Measurements from ENCODE around the gene SNTA1. TPM values are rescaled to one million over a fixed set of nuclear protein-coding genes. Genes with fewer than 3 reads are reported as not detected.
A peak's percentile ranks its signal among the peaks of the same experiment; 100 is the strongest.
"Not testable (repeated sequence)": the region's sequence is repeated elsewhere in the genome, so short reads cannot be mapped to it uniquely, and the experiment has no call there.

The SNTA1 gene
- total RNA-seq, 4 donors from 2014 or later = 12.3 to 27.6 (median 20.6) TPM

GRCh38 chr20:33441142-33441955 lies 2.2 kb downstream of the SNTA1 start:
- H3K27me3 ChIP-seq = no peaks in the 10 kb centered on the region
- H3K36me3 ChIP-seq = no peaks in the 10 kb centered on the region
- peaks cover 0 to 5% of the 10 kb centered on the region in 2 donors for H3K4me1 ChIP-seq
- TF ChIP-seq, protein P1, sequence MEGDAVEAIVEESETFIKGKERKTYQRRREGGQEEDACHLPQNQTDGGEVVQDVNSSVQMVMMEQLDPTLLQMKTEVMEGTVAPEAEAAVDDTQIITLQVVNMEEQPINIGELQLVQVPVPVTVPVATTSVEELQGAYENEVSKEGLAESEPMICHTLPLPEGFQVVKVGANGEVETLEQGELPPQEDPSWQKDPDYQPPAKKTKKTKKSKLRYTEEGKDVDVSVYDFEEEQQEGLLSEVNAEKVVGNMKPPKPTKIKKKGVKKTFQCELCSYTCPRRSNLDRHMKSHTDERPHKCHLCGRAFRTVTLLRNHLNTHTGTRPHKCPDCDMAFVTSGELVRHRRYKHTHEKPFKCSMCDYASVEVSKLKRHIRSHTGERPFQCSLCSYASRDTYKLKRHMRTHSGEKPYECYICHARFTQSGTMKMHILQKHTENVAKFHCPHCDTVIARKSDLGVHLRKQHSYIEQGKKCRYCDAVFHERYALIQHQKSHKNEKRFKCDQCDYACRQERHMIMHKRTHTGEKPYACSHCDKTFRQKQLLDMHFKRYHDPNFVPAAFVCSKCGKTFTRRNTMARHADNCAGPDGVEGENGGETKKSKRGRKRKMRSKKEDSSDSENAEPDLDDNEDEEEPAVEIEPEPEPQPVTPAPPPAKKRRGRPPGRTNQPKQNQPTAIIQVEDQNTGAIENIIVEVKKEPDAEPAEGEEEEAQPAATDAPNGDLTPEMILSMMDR (IDR thresholded peaks at IDR 0.05) = no peak
- TF ChIP-seq POLR2A (IDR thresholded peaks at IDR 0.05) = no peak
- no peak overlapping the region for H3K27ac ChIP-seq
- DNase-seq = no peak
- no peak overlapping the region for H3K4me3 ChIP-seq
- H3K9me3 ChIP-seq = no peaks in the 10 kb centered on the region
- intact Hi-C loops (cut with DNase I; ENCODE audit: low total_unique reads) = no loop called here

GRCh38 chr20:33440562-33440961 lies 3.0 kb downstream of the SNTA1 start:
- DNase-seq; H3K27ac ChIP-seq; H3K4me3 ChIP-seq; H3K4me1 ChIP-seq; intact Hi-C loops (cut with DNase I; ENCODE audit: low total_unique reads); H3K9me3 ChIP-seq; H3K36me3 ChIP-seq; H3K27me3 ChIP-seq: not testable (repeated sequence)

- peaks cover 0 to 5% of the 10 kb centered on the region in 2 donors for H3K4me1 ChIP-seq
- H3K27ac ChIP-seq = no peak overlapping the region
- H3K36me3 ChIP-seq = no peaks in the 10 kb centered on the region
- no peak for TF ChIP-seq POLR2A (IDR thresholded peaks at IDR 0.05)
- TF ChIP-seq, protein P1 (IDR thresholded peaks at IDR 0.05) = no peak
- intact Hi-C loops (cut with DNase I; ENCODE audit: low total_unique reads) = no loop called here
- no peaks in the 10 kb centered on the region for H3K27me3 ChIP-seq
- no peak overlapping the region for H3K4me3 ChIP-seq
- no peak for DNase-seq
- H3K9me3 ChIP-seq = no peaks in the 10 kb centered on the region
These were observed 5.1 kb downstream of the SNTA1 start for GRCh38 chr20:33438481-33438880.

DNA sequence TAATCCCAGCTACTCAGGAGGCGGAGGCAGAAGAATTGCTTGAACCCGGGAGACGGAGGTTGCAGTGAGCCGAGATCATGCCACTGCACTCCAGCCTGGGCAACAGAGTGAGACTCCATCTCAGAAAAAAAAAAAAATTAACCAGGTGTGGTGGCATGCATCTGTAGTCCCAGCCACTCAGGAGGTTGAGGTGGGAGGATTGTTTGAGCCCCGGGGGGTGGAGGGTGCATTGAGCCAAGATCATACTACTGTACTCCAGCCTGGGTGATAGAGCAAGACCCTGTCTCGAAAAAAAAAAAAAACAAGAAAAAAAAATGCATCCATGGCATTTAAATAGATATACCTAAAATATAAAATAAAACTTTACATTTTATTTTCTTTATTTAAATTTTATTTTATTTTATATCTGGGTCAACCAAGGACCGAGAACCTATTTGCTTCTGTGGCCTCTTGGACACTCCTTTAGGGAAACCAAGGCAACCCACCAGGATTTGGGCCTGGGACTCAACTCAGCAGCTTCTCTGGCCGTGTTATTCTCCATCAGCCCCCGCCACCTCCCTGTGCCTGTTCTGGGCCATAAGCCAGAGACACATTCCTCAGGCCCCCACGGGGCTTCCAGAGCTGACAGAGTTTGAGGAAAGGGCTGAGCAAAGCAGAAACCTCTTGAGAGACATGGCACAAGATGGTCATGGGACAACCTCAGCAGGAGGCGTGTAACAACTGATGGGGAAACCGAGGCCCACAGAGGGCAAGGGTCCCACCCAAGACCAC lies 6.2 kb downstream of the SNTA1 start:
- Histone ChIP-seq H3K27me3 (no peaks in the 10 kb centered on the region), H3K4me1 (peaks cover 0 to 5% of the 10 kb centered on the region in 2 donors), H3K9me3 (no peaks in the 10 kb centered on the region), H3K27ac (peak overlapping the region in 1 of 2 donors; percentile 41), H3K4me3 (no peak overlapping the region), H3K36me3 (no peaks in the 10 kb centered on the region)
- DNase-seq = peak; percentile 33 to 35
- intact Hi-C loops (cut with DNase I; ENCODE audit: low total_unique reads) = no loop called here
- TF ChIP-seq POLR2A (IDR thresholded peaks at IDR 0.05) = no peak
- TF ChIP-seq, protein P1 (IDR thresholded peaks at IDR 0.05) = no peak

GRCh38 chr20:33434434-33434833 lies 9.1 kb downstream of the SNTA1 start:
- H3K4me3 ChIP-seq = no peak overlapping the region
- H3K36me3 ChIP-seq = no peaks in the 10 kb centered on the region
- intact Hi-C loops (cut with DNase I; ENCODE audit: low total_unique reads) = no loop called here
- H3K4me1 ChIP-seq = peaks cover 0 to 5% of the 10 kb centered on the region in 2 donors
- H3K27ac ChIP-seq = no peak overlapping the region
- H3K27me3 ChIP-seq = no peaks in the 10 kb centered on the region
- no peak for TF ChIP-seq POLR2A (IDR thresholded peaks at IDR 0.05)
- TF ChIP-seq, protein P1 (IDR thresholded peaks at IDR 0.05) = no peak
- no peaks in the 10 kb centered on the region for H3K9me3 ChIP-seq
- DNase-seq = no peak
